Keratinocyte (primary cell): Measurements from ENCODE around the gene TTC28. TPM values are rescaled to one million over a fixed set of nuclear protein-coding genes. Genes with fewer than 3 reads are reported as not detected.

Experiments used
- DNase-seq: peaks from one replicate; pipeline ENCODE4 v3.0.0-alpha.2; 2011; ENCODE audit warnings: low read depth, missing footprints, low spot score
- FAIRE-seq: peaks from 2 replicates; lab custom pipeline; 2011; peaks lifted over from hg19 to GRCh38; lab: Jason Lieb, UNC
- H2AFZ ChIP-seq: 2 replicates; pipeline ENCODE4 v1.6.0; 2012; ENCODE audit warnings: low read length, control low read depth, inconsistent platforms; ENCODE audit not compliant: control insufficient read depth
- H3K27ac ChIP-seq: 2 replicates; pipeline ENCODE4 v1.5.1; 2011; ENCODE audit warnings: low read length; ENCODE audit not compliant: control insufficient read depth, insufficient read depth
- H3K27me3 ChIP-seq: 3 replicates; pipeline ENCODE4 v1.6.0; 2011; ENCODE audit warnings: low read length; ENCODE audit not compliant: control insufficient read depth, insufficient read depth; ENCODE audit errors: extremely low read depth
- H3K36me3 ChIP-seq, 2 experiments: 2 replicates in 1 of 2; 3 replicates in 1 of 2; pipeline ENCODE4 v1.5.1; 2011; ENCODE audit warnings: low read length in 2 of 2, mild to moderate bottlenecking in 1 of 2; ENCODE audit not compliant: control insufficient read depth in 2 of 2, insufficient read depth in 2 of 2; ENCODE audit errors: extremely low read depth in 1 of 2
- H3K4me1 ChIP-seq: 3 replicates; pipeline ENCODE4 v1.5.1; 2011; ENCODE audit warnings: low read length; ENCODE audit not compliant: control insufficient read depth, insufficient read depth; ENCODE audit errors: extremely low read depth
- H3K4me2 ChIP-seq: 3 replicates; pipeline ENCODE4 v1.6.0; 2011; ENCODE audit warnings: low read depth, low read length; ENCODE audit not compliant: control insufficient read depth, insufficient read depth; ENCODE audit errors: extremely low read depth
- H3K4me3 ChIP-seq, 3 experiments: fragments of 200-600 bp in 1 of 3; sonication (generic) in 1 of 3; 2 replicates in 2 of 3; 3 replicates in 1 of 3; pipeline ENCODE4 v1.5.1; 2011 to 2016; ENCODE audit warnings: low read length in 3 of 3, mild to moderate bottlenecking in 3 of 3, control low read depth in 2 of 3, inconsistent platforms in 1 of 3, low read depth in 1 of 3, mixed read lengths in 1 of 3, mixed run types in 1 of 3, moderate library complexity in 1 of 3; ENCODE audit not compliant: control insufficient read depth in 2 of 3, insufficient read depth in 2 of 3; ENCODE audit errors: extremely low read depth in 1 of 3
- H3K79me2 ChIP-seq: 2 replicates; pipeline ENCODE4 v1.6.0; 2012; ENCODE audit warnings: low read length; ENCODE audit not compliant: control insufficient read depth, insufficient read depth
- H3K9ac ChIP-seq: 3 replicates; pipeline ENCODE4 v1.6.0; 2011; ENCODE audit warnings: low read length; ENCODE audit not compliant: control insufficient read depth, insufficient read depth; ENCODE audit errors: extremely low read depth
- H3K9me1 ChIP-seq: 3 replicates; pipeline ENCODE4 v1.6.0; 2011; ENCODE audit warnings: low read length; ENCODE audit not compliant: control insufficient read depth, insufficient read depth; ENCODE audit errors: extremely low read depth
- H3K9me3 ChIP-seq: 2 replicates; pipeline ENCODE4 v1.5.1; 2012; ENCODE audit warnings: low read depth, low read length; ENCODE audit not compliant: control insufficient read depth
- H4K20me1 ChIP-seq: 3 replicates; pipeline ENCODE4 v1.6.0; 2011; ENCODE audit warnings: low read length; ENCODE audit not compliant: control insufficient read depth, insufficient read depth; ENCODE audit errors: extremely low read depth
- CTCF ChIP-seq, 3 experiments: IDR thresholded peaks in 1 of 3; conservative IDR thresholded peaks in 1 of 3; optimal IDR thresholded peaks in 1 of 3; 2 replicates in 2 of 3; 3 replicates in 1 of 3; pipeline versions ENCODE3 to v1.5.1; 2011; ENCODE audit warnings: low read length in 3 of 3, mild to moderate bottlenecking in 3 of 3, moderate library complexity in 2 of 3, control low read depth in 1 of 3, inconsistent platforms in 1 of 3; ENCODE audit not compliant: insufficient read depth in 2 of 3; ENCODE audit errors: extremely low read depth in 1 of 3
- EZH2 ChIP-seq: IDR thresholded peaks from one replicate; pipeline ENCODE4 v1.6.1; 2012; ENCODE audit warnings: inconsistent platforms, mild to moderate bottlenecking, low read length, moderate library complexity
- dilution Hi-C: fragments of 300-500 bp; cut with MboI; formaldehyde crosslinking; loops from one replicate; pipeline ENCODE4 v1.7.0; 2020; ENCODE audit warnings: low sequenced_read_pairs; ENCODE audit not compliant: extremely low pct_ligation_motif_present
- polyA plus RNA-seq, 5 experiments: library from polyadenylated mRNA; depleted of rRNA in 3 of 5; stranded (reverse) in 3 of 5; stranded (forward) in 1 of 5; unstranded in 1 of 5; fragments of >200 nt; gene quantifications; 1 replicate in 1 of 5; 2 replicates in 3 of 5; 3 replicates in 1 of 5; pipeline versions ENCODE4 v1.2.1 to v1.2.3, GENCODE V29; 2011 to 2012; ENCODE audit warnings: missing spikeins in 2 of 5, low read depth in 1 of 5, low replicate concordance in 1 of 5

The TTC28 gene
- polyA plus RNA-seq, 1 donor (not counting 4 experiments of a cell fraction or from before 2014, with no cell fraction given), result 0.66 TPM

DNA sequence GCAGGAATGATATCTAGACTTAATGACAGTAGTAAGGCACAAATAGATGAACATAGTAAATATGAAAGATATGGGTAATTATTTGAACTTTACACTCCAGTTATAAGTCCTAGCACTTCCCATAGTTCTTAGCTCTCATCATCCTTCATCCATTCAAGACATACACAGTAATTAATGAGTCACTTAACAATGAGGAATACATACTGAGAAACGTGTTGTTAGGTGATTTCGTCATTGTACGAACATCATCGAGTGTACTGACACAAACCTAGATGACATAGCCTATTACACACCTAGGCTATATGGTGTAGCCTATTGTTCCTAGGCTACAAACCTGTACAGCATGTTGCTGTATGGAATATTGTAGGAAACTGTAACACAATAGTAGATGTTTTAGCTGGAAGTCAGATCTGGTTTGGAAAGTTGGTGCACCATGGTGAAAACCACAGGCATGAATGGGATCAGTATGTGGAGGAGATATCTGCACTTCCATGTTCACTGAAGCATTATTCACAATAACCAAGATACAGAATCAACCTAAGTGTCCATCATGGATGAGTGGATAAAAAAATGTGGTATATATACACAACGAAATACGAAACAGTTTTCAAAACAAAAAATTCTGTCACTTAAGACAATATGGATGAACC lies 530.7 kb downstream of the TTC28 start:
- TF ChIP-seq EZH2 (no peak), CTCF (optimal IDR thresholded peaks at IDR 0.05 in 1 of 3, IDR thresholded peaks at IDR 0.05 in 1 of 3, conservative IDR thresholded peaks at IDR 0.05 in 1 of 3; ENCODE audit: extremely low read depth in 1 of 3, insufficient read depth in 2 of 3, low read length in 3 of 3) (no peak)
- Histone ChIP-seq H3K27ac (no peak overlapping the region), H2AFZ (no peak overlapping the region), H3K27me3 (no peaks in the 10 kb centered on the region), H3K9me3 (no peaks in the 10 kb centered on the region), H4K20me1 (no peaks in the 10 kb centered on the region), H3K4me3 (no peak overlapping the region), H3K79me2 (no peaks in the 10 kb centered on the region), H3K4me1 (peaks cover 2% of the 10 kb centered on the region), H3K9ac (no peak overlapping the region), H3K36me3 (no peaks in the 10 kb centered on the region), H3K9me1 (no peaks in the 10 kb centered on the region), H3K4me2 (no peak overlapping the region)
- FAIRE-seq (peak; percentile 80), DNase-seq (peak; percentile 48)
- dilution Hi-C loops, result no loop called here

GRCh38 chr22:28147401-28147800 lies 532.2 kb downstream of the TTC28 start:
- Histone ChIP-seq H3K9ac (no peak overlapping the region), H3K36me3 (no peaks in the 10 kb centered on the region), H3K4me3 (no peak overlapping the region), H4K20me1 (no peaks in the 10 kb centered on the region), H3K4me2 (no peak overlapping the region), H3K79me2 (no peaks in the 10 kb centered on the region), H3K27me3 (no peaks in the 10 kb centered on the region), H3K27ac (no peak overlapping the region), H2AFZ (no peak overlapping the region), H3K4me1 (peaks cover 6% of the 10 kb centered on the region), H3K9me3 (no peaks in the 10 kb centered on the region), H3K9me1 (no peaks in the 10 kb centered on the region)
- TF ChIP-seq EZH2 (no peak), CTCF (optimal IDR thresholded peaks at IDR 0.05 in 1 of 3, IDR thresholded peaks at IDR 0.05 in 1 of 3, conservative IDR thresholded peaks at IDR 0.05 in 1 of 3; ENCODE audit: extremely low read depth in 1 of 3, insufficient read depth in 2 of 3, low read length in 3 of 3) (no peak)
- no peak for DNase-seq
- no peak for FAIRE-seq
- dilution Hi-C loops, result no loop called here
